ENCODE results near the gene UNCX.
"Not testable (repeated sequence)": the region's sequence is repeated elsewhere in the genome, so short reads cannot be mapped to it uniquely, and the experiment has no call there.

Gene UNCX

DNA sequence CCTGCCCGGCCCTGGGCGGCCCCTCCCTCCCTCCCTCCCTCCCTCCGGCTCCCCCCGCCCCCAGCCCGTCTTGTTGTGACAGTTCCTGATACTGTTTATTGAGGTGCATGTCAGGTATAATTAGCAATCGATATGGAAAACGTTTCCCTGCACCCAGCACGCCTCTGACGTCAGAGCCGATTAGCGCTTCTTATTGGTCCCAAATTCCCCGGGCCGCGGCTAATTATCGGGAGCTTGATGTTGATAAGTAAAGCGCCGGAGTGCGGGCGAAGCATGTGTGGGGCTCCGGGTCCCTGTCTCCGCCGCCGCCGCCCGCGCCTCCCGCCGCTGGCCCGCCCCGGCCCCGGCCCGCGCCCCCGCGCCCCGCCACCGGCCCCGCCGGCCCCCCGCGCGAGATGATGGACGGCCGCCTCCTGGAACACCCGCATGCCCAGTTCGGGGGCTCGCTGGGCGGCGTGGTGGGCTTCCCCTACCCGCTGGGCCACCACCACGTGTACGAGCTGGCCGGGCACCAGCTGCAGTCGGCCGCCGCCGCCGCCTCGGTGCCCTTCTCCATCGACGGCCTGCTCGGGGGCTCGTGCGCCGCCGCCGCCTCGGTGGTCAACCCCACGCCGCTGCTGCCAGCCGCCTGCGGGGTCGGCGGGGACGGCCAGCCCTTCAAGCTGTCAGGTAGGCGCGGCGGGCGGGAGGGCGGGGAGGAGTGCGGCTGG lies at the start of gene UNCX:
TSS of gene UNCX (plus strand) at position 250 of the 710 bp plus-strand sequence. CDS start at position 396, 146 bp downstream.
- no peak for DNase-seq (ENCODE audit: low read depth)

DNA sequence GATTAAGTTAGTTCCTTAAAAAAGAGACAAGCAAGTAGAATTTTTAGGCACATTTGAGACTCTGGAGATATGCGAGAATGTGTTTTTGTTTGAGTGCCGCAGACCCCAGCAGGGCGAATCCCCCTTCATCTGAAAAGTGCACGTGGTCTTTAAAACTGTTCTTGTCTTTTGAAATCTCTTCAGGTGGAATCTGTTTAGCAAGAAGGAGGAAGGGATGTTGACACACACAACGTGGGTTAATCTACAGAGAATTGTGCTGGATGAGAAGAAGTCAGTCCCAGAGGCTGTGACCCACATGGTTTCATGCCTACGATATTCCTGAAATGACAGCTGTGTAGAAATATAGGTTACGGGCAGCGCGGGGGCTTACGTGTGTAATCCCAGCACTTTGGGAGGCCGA lies 45.5 kb upstream of the UNCX start:
- DNase-seq (ENCODE audit: low read depth): no peak

DNA sequence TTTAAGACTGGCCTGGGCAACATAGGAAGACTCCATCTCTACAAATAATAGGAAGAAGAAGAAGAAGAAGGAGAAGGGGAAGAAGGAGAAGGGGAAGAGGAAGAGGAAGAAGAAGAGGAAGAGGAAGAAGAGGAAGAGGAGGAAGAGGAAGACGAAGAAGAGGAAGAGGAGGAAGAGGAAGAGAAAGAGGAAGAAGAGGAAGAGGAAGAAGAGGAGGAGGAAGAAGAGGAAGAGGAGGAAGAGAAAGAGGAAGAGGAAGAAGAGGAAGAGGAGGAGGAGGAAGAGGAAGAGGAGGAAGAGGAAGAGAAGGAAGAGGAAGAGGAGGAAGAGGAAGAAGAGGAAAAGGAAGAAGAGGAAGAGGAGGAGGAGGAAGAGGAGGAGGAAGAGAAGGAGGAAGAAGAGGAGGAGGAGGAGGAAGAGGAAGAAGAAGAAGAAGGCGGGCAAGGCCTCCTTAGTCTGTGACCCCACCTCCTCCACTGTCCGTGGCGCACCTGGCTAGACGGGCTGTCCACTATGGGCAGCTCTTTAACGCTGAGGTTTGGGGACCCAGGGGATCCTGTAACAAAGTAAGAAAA lies 43.9 kb upstream of the UNCX start:
- no peak for DNase-seq (ENCODE audit: low read depth)

DNA sequence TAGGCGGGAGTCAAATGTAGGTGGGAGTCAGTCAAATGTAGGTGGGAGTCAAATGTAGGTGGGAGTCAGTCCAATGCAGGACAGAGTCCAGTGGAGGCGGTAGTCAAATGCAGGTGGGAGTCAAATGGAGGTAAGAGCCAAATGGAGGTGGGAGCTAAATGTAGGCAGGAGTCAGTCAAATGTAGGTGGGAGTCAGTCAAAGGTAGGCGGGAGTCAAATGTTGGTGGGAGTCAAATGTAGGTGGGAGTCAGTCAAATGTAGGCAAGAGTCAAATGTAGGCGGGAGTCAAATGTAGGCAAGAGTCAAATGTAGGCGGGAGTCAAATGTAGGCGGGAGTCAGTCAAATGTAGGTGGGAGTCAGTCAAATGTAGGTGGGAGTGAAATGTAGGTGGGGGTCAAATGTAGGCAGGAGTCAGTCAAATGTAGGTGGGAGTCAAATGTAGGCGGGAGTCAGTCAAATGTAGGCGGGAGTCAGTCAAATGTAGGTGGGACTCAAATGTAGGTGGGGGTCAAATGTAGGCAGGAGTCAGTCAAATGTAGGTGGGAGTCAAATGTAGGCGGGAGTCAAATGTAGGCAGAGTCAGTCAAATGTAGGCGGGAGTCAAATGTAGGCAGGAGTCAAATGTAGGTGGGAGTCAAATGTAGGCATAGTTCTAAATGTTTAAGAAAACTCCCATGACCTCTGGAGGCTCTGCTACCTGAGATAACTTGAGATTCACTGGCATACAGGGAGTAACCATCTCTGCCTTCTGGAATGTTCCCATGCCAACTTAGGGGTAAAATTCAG lies 42.5 kb upstream of the UNCX start:
- DNase-seq (ENCODE audit: low read depth): no peak

DNA sequence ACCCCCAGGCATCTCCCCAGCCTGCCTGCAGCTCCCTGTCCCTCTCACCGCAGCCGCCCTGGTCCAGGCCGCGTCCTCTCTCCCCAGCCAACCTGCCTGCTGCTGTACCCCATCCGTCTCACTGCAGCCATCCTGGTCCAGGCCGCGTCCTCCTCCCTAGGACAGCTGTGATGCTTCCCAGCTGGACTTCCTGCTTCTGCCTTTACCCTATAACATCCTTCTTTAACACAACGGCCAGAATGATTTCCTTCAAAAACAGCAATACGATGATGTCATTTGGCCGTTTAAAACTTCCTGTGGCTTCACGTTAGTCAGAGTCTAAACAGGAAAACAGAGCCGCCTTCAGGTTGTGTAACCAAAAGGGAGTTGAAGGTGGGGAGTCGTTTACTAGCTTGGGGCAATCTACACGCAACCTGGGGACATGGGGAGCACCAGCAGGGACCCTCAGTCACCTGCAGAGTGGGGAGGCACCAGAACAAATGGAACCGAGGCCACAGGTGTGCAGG lies 40.4 kb upstream of the UNCX start:
- no peak for DNase-seq (ENCODE audit: low read depth)

DNA sequence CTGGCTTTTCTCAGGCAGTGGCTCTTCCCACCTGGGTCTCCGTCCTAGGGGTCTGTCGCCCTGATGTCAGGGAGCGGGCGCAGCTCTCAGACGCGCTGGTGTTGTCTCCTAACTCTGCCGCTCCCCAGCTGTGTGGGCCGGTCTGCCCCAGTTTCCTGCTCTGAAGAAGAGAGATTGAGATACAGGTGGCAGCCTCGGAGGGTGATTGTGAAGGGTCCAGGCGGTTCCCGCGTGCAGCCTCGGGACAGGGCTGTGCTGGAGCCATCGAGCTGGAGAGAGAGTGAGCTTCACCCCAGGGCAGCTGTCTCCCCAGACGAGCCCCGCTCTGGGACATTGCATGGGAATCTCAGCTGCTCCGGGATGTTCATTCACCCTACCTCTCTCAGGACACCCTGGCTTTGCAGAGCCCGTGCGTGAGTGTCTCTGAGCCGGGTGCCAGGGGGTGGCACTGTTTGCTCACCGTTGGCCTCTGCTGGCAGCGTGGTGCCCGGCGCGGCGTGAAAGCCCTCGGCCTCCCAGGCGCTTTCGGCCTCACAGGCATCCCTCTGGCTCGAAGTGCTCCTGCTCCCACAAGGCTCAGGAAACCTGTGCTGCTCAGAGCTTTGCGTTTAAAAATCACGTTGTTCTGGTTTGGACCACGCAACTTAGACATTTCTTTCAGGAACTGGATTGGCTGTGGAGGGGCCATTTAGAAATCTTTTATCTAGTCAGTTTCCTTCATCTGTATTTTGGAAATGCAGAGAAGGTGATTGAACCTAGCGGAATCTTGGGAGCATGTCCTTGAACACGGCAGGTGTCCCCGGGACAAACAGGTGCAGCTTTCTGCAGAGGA lies 38.9 kb upstream of the UNCX start:
- DNase-seq (ENCODE audit: low read depth): no peak

DNA sequence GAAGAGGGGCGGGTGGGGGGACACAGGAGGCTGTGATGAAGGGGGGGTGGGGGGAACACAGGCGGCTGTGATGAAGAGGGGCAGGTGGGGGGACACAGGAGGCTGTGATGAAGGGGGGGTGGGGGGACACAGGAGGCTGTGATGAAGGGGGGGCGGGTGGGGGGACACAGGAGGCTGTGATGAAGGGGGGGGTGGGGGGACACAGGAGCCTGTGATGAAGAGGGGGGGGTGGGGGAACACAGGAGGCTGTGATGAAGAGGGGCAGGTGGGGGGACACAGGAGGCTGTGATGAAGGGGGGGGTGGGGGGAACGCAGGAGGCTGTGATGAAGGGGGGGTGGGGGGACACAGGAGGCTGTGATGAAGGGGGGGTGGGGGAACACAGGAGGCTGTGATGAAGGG lies 36.2 kb upstream of the UNCX start:
- not testable (repeated sequence) for DNase-seq (ENCODE audit: low read depth)

DNA sequence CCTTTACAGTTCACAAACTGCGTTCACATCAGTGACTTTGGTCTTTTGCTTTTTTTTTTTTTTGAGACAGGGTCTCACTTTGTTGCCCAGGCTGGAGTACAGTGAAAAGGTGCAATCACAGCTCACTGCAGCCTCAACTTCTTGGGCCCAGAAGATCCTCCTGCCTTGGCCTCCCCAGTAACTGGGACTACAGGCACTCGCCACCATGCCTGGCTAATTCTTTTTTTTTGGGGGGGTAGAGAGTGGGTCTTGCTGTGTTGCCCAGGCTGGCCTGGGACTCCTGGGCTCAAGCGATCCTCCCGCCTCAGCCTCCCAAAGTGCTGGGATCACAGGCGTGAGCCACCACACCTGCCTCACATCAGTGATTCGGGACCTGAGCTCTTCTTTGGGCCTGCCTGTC lies 35.7 kb upstream of the UNCX start:
- no peak for DNase-seq (ENCODE audit: low read depth)

DNA sequence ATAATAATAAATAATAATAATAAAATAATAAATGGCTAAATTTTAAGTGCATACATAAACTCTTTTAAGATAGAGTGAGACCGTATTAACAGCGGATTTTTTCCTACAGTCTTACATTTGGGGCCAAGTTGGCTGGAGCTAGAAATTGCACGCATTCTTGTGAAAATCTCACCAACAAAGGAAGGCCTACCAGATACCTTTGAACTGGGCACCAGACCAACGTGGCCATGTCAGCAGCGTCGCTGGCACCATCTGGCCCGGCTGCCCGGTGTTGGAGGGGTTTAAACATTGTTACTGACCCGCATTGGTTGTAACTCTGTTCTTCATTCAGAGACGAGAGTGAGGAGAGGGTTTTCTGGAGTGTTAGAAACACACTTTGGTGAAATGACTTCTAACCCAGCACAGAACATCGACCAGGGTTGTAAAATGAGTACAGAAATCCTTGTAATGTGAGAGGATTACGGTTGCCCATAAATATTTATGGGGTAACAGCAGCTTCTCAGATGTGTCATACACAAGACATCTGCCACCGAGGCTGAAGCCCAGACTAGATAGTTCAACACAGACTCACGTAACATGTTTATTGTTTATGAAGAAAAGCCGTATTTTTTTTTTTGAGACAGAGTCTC lies 34.6 kb upstream of the UNCX start:
- DNase-seq (ENCODE audit: low read depth): peak; percentile 89

DNA sequence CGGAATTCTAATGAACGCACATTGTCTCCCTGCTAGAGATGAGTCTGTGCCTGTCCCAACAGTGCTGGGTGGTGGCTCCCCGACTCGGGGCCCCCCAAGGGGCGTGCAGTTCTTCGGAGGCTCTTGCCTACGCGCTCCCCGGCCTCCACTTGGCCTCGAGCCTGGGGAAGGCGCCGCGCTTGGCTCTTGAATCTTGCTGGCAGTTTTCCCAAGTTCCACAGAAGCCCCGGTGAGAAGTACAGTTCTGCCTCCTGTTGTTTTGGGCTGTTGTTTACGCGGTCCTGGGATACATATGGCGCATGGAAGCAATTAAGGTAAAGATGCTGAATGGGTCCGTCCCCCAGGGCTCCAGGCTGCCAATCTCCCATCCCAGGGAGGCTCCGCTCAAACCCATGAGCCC lies 32.6 kb upstream of the UNCX start:
- DNase-seq (ENCODE audit: low read depth): no peak

DNA sequence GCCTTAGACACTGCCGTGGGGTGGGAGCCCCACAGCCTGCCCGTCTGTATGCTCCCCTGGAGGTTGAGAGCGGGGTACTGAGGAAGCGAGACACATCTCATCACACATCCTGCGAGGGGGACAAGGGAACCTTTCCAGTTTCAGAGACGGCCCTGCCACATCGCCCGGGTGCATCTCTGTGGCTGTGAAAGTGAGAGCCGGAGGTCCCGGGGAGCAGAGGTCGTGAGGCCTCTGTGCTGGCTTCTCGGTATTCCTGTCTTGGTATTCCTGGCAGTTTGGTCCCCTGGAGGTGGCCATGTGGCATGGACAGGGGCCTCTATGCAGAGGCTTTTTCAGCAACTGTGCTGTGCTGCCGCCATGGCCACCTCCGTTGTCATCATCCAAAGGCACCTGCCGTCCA lies 30.8 kb upstream of the UNCX start:
- no peak for DNase-seq (ENCODE audit: low read depth)

DNA sequence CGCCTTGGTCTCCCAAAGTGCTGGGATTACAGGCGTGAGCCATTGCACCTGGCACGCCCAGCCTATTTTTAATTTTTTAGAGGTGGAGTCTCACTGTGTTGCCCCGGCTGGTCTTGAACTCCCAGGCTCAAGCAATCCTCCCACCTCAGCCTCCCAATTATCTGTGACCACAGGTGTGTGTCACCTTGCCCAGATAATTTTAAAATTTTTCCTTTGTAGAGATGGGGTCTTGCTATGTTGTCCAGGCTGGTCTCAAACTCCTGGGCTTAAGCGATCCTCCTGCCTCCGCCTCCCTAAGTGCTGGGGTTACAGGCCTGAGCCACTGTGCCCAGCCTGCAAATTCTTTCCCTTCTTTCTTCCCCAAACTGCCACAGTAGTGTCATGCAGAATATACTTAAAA lies 29.8 kb upstream of the UNCX start:
- DNase-seq (ENCODE audit: low read depth): not testable (repeated sequence)

DNA sequence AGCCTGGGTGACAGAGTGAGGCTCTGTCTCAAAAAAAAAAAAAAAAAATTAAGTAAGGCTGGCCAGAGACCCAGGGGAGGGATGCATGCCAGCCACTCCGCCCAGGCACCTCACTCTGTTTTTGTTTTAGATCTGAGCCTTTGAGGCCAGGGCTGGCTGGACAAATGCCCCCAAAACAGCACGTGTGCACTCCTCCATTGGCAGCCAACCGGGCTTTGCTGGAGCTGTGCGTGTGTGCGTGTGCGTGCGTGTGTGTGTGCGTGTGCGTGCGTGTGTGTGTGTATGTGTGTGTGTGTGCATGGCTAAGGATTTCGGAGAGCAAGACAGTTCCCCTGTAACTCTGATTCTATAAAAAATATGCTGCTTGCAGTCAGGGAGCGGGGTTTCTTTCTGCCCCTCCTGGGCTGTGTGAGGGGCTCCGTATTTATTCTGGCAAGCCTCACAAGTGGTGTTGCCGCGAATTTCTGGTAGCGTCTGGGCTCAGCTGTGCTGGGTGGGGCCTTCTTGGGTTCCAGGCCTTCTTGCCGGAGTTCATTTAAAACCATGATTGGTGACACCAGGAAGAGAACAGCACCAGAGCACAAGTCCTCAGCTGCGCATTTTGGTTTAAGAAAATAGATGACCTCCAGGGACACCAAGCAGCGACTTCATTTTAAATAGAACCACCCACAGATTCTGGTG lies 28.1 kb upstream of the UNCX start:
- no peak for DNase-seq (ENCODE audit: low read depth)

DNA sequence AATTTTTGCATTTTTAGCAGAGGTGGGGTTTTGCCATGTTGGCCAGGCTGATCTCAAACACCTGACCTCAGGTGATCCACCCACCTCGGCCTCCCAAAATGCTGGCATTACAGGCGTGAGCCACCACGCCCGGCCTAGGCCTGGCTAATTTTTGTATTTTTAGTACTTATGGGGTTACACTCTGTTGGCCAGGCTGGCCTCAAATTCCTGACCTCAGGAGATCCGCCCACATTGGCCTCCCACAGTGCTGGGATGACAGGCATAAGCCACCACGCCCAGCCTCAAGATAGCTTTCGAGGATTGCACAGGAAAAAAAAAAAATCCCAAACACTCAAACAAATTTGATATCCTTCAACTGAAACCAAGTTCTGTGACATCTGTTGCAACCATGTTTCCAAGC lies 26.9 kb upstream of the UNCX start:
- DNase-seq (ENCODE audit: low read depth): not testable (repeated sequence)

DNA sequence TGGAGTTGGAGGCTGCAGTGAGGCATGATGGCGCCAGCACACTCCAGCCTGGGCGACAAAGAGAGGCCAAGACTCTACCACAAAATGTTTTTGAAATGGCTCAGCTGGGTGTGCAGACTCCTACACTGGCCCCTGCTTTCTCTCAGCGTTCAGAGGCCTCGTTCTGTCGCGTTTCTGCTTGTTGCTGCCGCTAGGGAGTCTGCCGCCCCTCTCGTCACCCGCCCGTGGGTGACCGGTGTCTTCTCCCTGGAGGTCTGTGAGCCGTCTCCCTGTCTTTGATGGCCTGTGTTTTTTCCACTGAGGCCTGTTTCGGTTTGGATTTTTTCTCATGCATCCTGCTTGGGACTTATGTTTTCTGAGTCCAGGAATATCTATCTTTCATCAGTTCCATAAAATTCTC lies 23.6 kb upstream of the UNCX start:
- no peak for DNase-seq (ENCODE audit: low read depth)

DNA sequence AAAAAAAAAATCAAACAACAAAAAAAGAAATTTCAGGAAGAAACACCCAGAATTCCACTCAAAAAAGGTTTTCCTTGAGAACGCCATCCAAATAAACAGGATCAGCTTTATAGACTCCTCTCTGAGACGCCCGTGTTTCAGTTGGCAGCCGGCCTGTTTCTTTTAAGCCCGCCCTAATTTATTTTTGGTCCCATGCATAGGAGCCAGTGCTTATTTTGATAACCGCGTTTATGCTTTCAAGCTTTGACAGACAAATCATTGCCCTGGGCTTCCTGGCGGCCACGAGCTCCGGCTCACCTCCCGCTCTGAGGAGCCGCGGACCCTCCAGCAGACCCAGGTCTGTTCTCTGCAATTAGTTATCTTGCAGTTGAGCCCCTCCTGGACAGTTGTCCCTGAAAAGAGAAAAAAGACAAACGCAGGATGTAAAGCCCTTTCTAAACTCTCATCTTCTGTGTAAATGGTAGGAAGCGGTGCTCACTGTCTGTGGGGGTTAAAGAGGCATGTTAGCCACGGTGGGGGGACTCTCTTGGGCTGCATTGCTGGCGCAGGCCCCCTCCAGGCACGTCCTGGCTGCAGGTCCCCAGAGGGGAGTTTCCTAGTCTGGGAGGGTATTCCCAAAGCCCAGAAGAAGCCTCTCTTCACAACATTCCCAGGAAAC lies 22.2 kb upstream of the UNCX start:
- no peak for DNase-seq (ENCODE audit: low read depth)

DNA sequence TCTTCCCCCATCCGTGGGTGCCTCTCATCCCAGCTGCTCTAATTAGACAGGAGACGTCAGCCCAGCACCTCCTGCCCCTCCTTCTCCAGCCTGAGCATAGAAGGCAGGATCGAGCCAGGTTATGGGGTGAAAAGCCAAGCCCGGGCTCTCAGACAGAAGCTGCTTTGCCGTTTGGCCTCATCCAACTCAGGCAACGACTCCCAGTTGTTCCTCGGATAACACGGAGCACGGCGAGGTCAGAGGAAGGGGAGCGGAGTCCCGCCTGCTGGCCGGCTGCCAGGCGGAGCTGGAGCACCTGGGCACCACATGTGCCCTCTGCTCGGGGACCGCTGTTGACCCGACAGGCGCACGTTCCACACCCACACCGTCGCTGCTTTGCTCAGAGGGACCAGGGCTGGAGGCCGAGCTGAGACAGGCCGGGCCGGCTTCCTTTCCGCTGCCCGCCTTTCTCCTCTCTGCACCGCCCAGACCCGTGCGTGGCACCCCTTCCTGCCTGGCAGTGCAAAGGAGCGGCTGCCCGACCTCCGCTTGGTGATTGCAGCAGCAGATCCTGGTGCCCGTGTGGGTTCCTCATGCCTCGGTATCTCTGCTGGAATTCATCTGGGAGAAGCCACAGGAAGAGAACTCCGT lies 21.6 kb upstream of the UNCX start:
- DNase-seq (ENCODE audit: low read depth): no peak

DNA sequence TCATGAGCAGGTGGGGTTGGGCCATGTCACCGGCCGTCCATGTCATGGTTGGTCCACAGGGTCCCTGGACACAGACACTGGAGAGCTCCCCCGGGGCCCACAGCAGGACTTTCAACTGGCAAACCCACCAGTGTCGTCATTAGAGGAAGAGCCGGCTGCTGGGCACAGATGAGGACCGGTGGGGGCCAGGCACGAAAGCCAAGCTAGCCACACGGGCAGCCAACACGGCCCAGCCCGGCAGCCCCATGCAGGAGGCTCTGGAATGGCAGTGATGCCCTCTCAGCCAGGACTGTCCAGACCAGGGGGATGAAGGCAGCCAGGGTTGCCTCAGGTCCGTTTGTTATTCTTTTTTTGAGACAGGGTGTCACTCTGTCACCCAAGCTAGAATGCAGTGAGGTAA lies 21.1 kb upstream of the UNCX start:
- DNase-seq (ENCODE audit: low read depth): no peak

DNA sequence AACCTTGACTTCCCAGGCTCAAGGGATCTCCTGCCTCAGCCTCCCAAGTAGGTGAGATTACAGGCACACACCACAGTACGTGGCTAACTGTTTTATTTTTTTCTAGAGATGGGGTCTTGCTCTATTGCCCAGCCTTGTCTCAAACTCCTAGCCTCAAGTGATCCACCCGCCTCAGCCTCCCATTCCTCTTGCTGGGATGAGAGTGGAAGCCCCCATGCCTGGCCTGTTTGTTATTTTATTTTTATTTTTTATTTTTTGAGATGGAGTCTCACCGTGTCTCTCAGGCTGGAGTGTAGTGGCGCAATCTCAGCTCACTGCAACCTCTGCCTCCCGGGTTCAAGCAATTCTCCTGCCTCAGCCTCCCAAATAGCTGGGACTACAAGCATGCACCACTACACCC lies 20.6 kb upstream of the UNCX start:
- not testable (repeated sequence) for DNase-seq (ENCODE audit: low read depth)

DNA sequence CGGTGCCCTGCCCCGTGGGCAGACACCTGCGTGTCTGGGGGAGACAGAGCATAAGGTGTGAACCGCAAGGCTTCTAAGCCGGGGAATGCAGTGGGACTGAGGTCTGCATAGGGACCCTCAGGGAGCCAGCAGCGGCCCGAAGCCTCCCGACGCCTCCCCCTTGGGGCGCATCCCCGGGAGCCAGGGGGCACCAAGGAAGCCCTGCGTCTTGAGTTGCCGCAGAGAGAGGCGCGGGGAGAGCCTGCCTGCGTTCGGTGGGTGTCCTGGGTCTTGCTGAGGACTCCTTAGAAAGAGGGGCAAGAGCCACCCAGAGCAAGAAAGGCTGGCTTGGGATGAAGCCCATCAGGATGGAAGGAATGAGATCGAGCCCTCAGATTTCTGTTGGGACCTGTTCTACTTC lies 18.2 kb upstream of the UNCX start:
- no peak for DNase-seq (ENCODE audit: low read depth)

All from GM04504 (cell line).